GM21529 (cell line): ENCODE measurements around the gene SH2D6.

Experiments
- ATAC-seq: cut with Tn5 transposase; IDR thresholded peaks from one replicate; pipeline ENCODE4 v1.9.1; 2021; ENCODE audit not compliant: unreplicated experiment

Gene SH2D6

DNA sequence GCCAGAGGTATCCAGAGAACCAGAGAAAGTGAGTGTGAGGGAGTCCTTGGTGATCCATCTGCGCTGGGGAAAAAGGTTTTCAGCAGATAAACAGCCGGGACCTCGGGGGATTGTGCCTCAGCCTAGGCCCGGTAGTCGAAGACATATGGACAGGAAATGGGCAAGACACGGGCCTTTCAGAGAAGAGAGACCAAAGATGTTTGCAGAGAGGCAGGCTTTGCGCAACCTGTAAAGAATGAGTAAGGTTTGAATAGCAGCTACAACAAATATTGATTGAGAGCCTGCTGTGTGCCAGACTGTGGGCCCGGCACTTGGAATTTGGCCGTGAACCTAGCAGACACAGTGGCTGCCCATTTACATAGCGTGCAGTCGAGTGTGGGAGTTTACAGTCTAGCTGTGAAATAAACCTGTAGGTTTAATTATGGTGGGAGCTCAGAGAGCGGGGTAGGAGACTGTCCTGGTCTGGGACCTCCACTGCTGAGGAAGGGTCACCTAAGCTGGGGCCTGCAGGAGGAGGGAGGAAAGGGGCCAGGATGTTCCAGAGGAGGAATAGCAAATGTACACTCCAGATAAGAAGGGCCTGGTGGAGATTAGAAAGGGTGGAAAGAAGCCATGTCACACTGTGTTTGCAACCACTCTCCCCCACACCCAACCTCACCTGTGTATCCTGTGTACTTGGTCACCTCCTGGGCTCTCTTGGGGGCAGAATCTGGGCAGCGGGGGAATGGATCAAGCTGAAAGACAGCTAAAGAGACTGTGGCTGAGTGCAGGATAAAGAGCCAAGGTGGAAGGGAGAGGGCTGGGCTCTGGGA, 3.0 kb downstream of the SH2D6 start:
- ATAC-seq = no peak

- ATAC-seq = no peak
Measured at GRCh38 chr2:85422072-85422457, 3.6 kb downstream of the SH2D6 start.

- no peak for ATAC-seq
Measured at GRCh38 chr2:85423525-85423924, 5.0 kb downstream of the SH2D6 start.

DNA sequence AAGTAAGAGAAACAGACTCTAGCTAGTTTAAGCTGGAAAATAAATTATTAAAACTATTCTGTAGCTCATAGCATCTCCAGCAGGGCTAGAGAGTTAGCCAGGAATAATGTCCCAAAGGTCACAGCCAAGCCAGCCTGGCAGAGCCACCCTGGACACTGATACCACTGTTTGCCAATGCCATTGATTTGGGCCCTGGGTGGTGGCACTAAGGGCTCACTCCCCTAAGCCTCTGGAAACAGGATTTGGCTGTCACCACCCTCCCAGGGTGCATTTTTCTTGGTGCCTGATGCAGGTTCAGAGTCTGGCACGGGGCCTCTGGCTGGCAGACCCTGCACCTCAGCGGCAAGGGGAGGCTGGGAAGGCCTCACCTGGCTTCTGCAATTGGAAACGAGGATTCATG, 7.1 kb downstream of the SH2D6 start:
- ATAC-seq = no peak

GRCh38 chr2:85427300-85427835, 8.9 kb downstream of the SH2D6 start:
- ATAC-seq = no peak

- no peak for ATAC-seq
Measured at GRCh38 chr2:85428343-85428881, 9.9 kb downstream of the SH2D6 start.

DNA sequence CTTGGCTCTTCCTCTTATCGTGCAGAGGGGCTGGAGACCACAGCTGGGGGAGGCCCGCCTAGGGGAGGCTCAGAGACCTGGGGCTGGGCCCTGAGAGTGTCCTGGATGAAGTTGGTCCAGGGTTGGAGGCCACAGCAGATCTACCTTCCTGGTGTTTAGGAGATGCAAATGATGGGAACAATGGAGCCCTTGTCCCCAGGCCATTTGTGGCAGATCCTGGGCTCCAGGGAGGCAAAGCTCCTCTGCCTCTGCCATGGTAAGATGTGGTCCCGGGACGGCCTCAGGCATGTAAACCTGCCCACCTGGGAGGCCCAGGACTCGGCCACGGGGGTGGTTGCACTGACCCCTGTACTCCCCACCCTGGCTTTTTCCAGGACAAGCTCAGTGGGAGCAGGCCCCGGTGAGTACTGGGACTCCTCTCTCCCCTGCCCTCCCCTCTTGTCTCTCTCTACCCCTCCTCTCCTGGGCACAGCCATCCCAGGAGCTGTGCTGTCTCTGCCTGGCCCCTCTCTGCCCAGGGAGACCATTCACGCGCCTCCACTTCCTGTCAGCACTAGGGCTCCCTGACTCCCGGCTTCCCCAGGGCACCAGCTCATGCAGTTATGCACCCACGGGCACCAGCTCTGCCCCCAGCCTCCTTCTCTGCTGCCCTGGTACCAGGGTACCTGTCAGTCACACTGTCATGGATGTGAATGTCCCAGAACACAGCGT, 10.9 kb downstream of the SH2D6 start:
- ATAC-seq = no peak

- no peak for ATAC-seq
Measured at GRCh38 chr2:85429924-85430289, 11.4 kb downstream of the SH2D6 start.

- no peak for ATAC-seq
Measured at GRCh38 chr2:85430752-85431569, 12.4 kb downstream of the SH2D6 start.

DNA sequence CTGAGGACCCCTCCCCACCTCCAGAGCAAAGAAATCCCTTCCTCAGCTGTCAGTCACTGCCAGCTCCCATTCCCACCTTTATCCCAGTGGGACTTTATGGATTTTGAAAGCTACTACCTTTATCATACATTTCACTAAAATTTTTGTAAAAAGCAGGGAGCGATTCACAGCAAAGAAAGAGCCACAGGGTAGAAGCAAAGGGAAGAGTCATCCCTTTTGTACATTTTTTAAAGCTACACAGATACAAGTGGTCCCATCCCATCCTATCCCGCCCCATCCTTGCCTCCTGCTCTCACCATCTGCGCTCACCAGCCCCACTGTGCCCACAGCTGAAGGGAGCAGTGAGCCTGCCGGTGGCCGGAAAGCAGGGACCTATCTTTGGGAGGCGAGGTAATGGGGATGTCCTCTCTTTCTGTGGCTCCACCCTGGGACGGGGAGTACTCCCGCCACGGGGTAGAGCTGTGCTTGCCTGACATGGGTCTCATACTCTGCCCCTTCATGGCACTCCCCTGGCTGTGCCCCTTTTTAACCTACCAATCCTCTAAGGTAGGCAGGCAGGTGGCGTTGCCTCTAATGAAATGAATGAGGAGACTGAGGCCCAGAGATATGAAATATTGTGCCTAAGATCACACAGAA, 13.2 kb downstream of the SH2D6 start:
- no peak for ATAC-seq

DNA sequence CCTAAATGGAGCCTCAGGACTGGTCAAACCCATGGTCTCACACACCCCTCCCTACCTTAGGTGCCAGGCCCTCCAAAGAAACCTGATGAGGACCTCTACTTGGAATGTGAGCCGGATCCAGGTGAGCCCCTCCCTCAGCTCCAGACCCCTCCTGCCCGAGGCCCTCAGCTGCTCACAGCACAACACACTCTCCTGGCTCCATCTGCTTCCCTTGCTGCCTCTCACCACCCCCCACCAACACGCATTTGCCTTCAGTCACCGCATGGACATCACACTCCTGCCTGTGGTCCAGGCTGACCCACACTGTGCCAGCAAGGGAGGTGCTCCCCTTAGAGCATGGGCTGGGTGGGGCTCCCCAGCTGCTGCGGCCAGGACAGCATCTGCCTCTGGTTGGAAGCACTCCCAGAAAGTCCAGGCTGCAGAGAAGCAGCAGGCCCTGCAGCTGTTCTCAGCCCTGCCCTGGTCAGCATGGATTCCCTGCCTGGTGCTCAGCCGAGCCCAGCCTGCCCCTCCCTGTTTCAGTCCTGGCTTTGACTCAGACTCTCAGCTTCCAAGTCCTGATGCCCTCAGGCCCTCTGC, 15.1 kb downstream of the SH2D6 start:
- ATAC-seq = no peak

DNA sequence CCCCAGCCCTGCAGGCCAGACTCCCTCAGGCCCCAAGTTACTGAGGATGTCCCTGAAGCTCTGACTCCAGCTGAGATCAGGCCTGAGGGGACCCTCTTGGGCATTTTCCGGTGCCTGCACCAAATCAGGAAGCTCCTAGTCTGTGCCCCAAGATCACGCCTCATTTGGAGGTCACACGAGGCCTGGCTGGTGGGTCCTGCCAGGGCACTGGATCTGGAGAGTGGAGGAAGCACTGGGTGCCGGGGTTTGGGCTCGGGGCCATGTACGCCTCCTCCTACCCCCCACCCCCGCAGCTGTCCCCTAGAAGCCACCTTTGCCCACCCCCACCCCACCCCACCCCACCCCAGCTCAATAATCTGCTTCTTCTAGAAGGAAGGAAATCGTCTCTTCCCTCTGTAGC, 16.2 kb downstream of the SH2D6 start:
- no peak for ATAC-seq

DNA sequence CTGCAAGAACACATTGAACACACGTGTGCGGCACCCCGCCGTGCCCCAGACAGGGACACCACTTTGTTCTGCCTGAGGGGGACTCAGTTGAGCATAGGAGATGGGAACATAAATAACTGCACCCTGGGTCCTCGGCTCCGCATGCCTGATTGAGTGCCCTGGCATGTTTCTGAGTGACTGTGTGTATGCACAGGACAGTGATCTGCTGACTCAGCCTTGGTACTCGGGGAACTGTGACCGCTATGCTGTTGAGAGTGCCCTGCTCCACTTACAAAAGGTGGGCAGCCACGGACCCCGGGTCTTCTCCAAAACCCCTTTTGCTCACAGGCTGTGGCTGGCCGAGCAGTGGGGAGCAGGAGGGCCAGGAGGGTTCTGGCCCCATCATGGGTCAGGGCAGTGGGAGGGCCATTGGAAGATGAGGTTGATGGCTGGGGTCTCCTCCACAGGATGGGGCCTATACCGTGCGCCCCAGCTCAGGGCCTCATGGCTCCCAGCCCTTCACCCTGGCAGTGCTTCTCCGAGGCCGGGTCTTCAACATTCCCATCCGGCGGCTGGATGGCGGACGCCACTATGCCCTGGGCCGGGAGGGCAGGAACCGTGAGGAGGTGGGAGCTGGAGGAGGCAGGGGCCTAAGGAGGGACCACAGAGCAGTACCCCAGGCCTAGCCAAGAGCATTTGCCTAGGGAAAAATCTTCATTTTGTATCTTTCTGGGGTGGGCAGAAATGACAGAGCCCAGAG, 16.9 kb downstream of the SH2D6 start:
- ATAC-seq = no peak

- ATAC-seq = no peak
Measured at GRCh38 chr2:85435981-85436835, 17.7 kb downstream of the SH2D6 start.

- ATAC-seq = no peak
Measured at GRCh38 chr2:85436836-85437487, 18.4 kb downstream of the SH2D6 start.

DNA sequence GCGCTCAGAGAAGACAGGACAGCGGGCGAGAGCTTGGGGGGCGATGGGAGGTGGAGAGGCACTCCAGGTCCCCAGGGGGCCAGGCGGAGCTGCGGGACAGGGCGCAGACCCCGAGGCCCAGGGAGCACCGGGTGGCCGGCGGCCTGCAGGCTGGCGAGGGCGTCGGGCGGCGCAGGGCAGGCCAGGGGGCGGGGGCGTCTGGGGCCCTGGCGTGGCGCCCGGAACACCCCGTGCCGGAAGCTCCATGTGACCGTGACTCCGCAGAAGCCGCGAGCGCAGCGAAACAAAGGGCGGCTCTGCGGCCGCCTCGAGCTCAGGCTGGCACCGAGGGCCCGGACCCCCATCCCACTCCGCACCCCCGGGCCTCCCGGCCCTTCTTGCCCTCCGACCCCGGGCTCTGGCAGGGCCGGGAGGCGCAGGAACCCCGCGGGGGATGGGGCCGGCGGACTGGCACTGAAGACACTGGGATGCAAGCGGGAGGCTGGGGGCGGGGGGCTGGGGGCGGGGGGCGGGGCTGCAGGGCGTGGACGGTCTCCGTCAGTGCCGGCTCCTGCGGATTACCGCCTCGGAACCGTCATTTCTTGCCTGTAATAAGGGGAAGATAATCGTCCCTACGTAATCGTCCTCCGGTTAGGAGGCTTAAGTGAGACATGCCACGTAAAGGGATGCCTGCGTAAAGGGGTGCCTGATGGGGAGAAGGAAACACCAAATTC, 19.1 kb downstream of the SH2D6 start:
- ATAC-seq = peak; percentile 85

DNA sequence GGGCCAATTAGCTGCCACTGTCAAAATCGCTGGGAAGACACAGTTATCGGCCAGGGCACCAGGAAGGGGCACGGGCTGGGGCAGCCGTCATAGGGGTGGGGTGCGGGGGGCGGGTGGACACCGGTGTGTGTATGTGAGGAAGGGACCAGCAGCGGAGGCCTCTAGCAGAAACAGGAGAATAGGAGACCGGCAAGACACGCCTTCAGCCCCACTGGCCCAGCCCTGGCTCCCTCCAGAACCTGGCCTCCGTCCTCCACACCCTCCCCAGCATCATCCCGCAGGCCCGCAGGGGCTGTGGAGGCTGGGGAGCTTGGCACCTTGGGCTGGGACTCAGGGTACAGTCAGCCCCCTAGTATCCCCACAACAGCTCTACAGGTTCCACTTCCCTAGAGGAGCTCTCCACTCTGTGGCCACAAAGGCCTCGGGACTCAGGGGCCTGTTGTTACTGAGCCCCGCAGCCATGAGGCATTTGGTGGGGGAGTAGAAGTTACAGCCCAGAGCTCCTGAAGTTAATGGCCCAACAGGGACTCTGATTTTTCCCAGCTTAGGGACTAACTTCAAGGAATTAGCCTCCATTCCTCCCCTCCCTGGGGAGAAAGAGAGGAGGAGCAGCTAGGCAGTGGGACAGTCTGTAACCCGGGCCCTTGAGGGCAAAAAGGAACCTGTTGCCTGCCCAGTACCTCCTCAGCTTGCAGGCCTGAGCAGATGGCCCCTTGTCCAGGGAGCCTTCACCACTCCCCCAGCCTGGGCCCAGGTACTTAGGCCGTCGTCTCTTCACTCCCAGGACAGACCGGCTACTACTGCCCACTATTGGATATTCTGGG, 19.9 kb downstream of the SH2D6 start:
- no peak for ATAC-seq
